Hindlimb muscle (tissue), 1 donor: ENCODE data around the gene AKR1E2. TPM values are rescaled to one million over a fixed set of nuclear protein-coding genes. Genes with fewer than 3 reads are reported as not detected.

Experiments used
- DNase-seq: peaks from one replicate; pipeline ENCODE4 v3.0.0-alpha.2; 2013
- polyA plus RNA-seq: library from polyadenylated mRNA; unstranded; fragments of 120-200 nt; gene quantifications from one replicate; pipeline ENCODE4 v1.2.1, GENCODE V29; 2013; ENCODE audit not compliant: insufficient read length

The AKR1E2 gene
- polyA plus RNA-seq, 1 donor = 3.8 TPM

- no peak for DNase-seq
Observed at GRCh38 chr10:4846775-4847174, 20.8 kb downstream of the AKR1E2 start.

GRCh38 chr10:4847561-4848355 lies 21.8 kb downstream of the AKR1E2 start:
- DNase-seq = no peak

DNA sequence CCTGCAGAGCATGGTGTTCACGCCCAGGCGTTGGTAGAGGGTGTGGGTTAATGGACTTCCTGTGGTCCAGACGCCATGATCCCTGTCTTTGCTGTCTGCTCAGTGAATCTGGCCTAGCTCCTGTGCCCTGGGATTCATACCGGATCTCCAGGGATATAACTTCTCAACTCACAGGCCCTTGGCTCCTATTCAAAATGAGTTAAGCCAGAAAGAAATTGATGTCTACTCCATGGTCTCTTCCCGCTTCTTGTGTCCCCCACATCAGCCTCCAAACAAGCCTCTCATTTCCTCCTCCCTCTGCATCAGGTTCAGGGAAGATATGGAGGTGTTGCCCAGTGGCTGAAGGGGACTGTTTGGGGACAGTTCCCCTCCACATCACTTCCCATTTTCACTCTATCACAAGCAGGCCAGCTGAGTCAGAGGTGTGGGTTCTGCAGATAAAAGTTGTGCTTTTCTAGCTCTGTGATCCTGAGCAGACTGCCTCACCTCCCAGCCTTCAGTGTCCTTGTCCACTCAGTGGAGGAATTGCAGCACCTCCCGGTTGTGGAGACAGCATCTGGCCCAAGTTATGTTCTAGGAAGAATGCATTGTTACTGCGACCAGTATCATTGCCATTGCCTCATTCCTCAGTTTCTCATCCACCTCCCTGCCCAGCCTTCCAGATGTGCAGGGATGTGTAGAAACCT lies 22.5 kb downstream of the AKR1E2 start:
- no peak for DNase-seq

GRCh38 chr10:4849042-4849402 lies 23.0 kb downstream of the AKR1E2 start:
- no peak for DNase-seq

DNA sequence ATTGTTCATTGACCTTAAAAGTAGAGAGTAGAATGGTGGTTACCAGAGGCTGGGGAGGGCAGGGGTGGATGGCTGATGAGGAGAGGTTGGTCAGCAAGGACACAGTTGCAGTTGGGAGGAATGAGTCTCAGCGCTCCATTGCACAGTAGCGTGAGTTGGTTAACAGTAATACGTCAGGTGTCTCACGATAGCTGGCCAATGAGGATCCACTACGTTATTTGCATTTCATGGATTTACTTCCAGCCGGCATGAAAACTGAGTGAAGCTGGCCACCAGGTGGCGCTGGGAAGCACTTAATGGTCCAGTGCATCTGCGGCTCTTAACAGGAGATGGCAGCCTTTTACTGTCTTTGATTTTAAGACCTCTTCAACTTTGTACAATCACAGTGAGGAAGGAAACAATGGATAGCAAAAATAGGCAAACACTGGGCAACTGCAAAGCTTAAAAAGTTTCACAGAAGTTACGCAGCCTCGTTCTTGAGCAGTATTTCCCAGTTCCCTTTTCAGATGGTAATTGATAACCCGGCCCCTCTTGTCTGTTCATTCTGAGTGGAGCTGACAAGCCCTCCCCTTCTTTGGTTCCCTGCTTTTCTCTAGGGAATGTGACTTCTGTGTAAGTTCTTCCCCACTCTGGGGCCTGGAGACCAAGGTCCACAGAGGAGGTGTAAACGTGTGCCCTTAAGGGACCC lies 23.7 kb downstream of the AKR1E2 start:
- DNase-seq = peak; percentile 92

- DNase-seq = no peak
Observed at GRCh38 chr10:4850397-4850796, 24.4 kb downstream of the AKR1E2 start.

DNA sequence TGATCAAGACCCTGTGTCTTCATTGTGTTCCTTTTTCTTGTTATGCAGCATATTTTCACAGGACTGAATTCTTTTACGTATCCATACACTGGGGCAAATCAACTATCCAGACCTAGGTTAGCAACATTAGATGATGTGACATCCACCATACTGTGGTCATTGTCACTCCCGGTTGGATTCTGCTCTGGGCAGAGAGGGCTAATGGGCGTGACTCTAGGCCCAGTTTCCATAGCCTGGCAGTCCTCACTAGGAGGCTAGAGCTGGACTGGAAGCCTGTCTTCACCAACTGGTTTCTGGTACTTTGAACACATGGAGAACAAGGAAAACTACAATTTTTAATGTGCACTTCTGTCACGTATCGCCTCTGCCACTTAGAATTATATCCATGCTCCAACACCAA lies 25.2 kb downstream of the AKR1E2 start:
- DNase-seq = no peak

DNA sequence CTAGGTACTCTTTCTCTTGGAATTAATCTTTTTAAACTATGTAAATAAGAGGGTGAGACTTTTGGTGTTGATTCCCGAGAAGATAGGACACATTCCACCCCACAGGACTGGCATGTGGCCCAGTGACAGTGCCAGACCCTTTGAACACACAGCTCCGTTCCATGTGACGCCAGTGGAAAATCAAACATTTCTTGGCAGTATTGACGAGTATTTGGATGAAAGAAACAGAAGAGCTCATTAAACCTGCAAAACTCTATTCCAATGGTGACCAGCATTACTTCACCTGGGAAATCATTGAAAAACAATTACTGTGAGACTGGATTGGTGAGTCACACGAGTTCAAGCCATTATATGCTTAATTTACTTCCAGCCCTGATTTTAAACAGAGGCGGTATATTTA lies 25.8 kb downstream of the AKR1E2 start:
- DNase-seq = peak; percentile 73

- DNase-seq = no peak
Observed at GRCh38 chr10:4865945-4866661, 40.1 kb downstream of the AKR1E2 start.

DNA sequence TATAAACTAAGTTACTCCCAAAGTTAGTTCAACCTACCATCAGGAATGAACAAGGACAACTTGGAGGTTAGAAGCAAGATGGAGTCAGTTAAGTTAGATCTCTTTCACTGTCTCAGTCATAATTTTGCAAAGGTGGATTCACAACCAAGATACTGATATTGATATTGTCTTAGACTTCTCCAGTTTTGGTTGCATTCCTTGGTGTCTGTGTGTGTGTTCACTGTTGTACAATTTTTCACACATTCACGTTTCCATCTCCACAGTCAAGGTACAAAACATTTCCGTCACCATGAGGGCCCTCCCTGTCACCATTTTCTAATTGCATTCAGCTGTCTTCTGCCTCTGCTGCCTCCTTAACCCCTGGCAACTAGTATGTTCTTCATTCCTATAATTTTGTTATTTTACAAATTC lies 41.1 kb downstream of the AKR1E2 start:
- DNase-seq = no peak

- DNase-seq = no peak
Observed at GRCh38 chr10:4867520-4868356, 41.7 kb downstream of the AKR1E2 start.

GRCh38 chr10:4868357-4868657 lies 42.3 kb downstream of the AKR1E2 start:
- no peak for DNase-seq

GRCh38 chr10:4882704-4883078 lies 56.7 kb downstream of the AKR1E2 start:
- DNase-seq = no peak

GRCh38 chr10:4883079-4883739 lies 57.2 kb downstream of the AKR1E2 start:
- DNase-seq = no peak

GRCh38 chr10:4885162-4885561 lies 59.2 kb downstream of the AKR1E2 start:
- no peak for DNase-seq

DNA sequence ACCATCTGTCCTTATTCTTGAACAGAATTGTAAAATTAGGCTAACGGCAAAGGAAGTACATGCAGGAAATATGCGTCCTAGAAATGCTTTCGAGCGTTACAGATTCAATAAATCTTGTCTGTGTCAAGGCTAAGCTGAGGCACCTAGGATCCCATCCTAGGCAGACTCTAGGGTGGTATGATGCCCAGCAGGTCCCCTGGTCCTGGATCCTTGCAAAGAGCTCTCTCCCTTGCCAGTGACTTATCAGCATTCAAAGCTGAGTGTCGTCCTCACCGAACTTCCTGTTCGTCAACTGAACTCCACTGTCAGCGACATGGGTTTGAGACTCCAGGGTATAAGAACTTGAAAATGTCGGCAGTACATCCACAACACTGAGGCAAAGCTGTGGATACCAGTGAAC lies 61.5 kb downstream of the AKR1E2 start:
- no peak for DNase-seq

- peak; percentile 32 for DNase-seq
Observed at GRCh38 chr10:4888236-4888635, 62.2 kb downstream of the AKR1E2 start.

- DNase-seq = no peak
Observed at GRCh38 chr10:4889959-4890358, 64.0 kb downstream of the AKR1E2 start.

DNA sequence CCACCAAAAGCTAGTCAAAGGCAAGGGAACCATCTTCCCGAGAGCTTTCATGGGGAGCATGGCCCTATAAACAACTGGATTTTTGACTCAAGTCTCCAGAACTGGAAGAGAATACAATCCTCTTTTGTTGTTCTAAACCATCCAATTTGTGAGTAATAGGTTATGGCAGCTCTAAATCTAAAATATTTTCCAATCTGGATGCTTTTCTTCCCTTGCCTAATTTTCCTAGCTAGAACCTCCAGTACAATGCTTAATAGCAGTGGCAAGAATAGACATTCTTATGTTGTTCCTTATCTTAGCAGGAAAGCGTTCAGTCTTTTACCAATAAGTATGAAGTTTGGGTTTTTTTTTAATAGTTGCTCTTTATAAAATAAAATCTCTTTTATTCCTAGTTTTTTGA lies 66.7 kb downstream of the AKR1E2 start:
- no peak for DNase-seq

DNA sequence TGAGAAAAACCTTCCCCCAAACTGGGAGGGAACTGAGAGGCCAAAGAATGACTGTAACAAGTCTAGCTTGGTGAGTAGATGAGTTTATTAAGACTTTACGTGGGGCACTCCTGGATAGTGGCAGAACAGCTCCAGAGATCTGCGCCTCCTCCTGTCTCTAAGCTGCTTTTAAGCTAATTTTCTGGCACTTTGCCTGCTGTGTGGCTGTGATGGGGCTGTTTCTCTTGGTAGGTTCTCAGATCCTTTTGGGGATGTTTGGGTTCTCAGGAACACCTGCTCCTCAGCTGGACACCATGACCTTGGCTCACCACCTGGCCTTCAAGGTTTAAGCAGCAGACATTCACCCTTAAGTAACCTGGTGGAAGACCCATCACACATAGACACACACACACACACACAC lies 68.3 kb downstream of the AKR1E2 start:
- DNase-seq = no peak
